Amniotic epithelial cell (primary cell): ENCODE data around the gene CTBP2.

ENCODE experiments used
- DNase-seq: peaks from one replicate; pipeline ENCODE4 v3.0.0-alpha.2; 2010; ENCODE audit warnings: low read depth

CTBP2 gene

DNA sequence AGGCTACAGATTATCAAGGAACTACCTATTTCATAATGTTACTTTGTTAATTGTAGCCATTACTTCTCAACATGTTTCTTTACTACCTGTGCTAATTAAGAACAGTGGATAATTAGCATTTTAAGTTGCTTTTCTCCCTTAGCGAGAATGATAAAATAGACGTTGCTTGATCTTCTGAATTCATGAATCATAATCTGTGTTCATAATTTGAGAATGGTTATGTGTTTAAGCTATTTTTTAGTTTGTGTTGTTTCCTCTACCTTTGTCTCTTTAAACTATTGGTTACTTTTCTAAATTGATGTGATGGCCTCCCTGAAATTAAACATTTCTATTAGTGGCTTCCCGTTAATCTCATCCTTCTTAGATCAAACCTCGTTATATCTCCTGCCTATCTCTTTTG, 218.5 kb downstream of the CTBP2 start, which contains the start of gene ZRANB1:
Gene ZRANB1 (plus strand): TSS at position 301 of the 400 bp plus-strand sequence. CDS start 371 bp downstream, outside the sequence.
- no peak for DNase-seq

DNA sequence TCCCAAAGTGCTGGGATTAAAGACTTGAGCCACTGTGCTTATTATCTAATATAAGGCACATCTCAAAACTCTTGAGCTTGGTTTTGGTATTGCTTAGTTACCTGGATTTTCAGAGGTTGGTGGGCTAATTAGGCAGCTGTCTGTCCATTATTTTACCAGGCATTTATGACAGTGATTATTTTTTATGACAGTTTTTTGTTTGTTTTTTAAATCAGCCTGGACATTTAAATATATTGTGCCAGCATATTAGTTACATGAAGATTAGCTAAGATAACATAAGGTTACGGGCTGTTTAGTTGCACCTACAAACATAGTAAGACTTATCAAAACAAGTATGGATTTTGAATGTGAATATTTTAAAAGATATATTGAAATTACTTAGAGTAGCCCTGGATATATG, 221.1 kb downstream of the CTBP2 start:
- no peak for DNase-seq

DNA sequence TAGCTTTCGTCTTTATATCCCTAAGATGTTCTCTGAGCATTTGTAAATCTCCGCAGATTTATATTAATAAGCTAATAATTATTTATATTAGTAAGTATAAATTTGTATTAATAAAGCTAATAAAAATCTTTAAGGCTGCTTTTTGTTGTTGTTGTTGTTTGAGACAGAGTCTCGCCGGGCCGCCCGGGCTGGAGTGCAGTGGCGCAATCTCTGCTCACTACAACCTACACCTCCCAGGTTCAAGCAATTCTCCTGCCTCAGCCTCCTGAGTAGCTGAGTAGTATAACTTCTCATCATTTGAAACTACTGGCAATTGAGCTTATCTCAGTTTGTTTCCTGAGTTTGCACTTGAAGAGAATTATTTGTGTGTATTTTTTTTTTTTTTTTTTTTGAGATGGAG, 223.6 kb downstream of the CTBP2 start:
- DNase-seq, result no peak

DNA sequence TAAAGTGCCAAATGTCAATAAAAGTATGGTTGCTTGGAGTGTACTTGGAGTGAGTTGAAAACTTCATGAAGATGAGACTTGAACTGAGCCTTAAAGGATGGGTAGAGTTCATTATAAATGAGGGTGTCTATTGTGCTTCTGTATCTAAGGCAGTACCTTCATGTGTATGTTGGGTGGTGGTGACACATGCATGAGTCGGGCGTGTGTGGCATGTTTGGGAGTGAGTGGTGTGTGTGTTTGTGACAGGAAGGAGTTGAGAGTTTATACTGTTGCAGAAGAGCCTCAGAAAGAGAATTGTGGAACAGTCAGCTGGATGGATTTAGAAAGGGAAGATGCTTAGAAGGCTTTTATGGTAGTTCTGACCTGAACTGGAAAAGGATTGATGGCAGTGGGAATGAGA, 224.4 kb downstream of the CTBP2 start:
- DNase-seq, result peak; percentile 33
